ENCODE results near the gene GATAD2B. TPM values are rescaled to one million over a fixed set of nuclear protein-coding genes. Genes with fewer than 3 reads are reported as not detected.
"Not testable (repeated sequence)": the region's sequence is repeated elsewhere in the genome, so short reads cannot be mapped to it uniquely, and the experiment has no call there.

Gene GATAD2B
- total RNA-seq, 1 experiment from 2014 or later: 9.5 TPM

DNA sequence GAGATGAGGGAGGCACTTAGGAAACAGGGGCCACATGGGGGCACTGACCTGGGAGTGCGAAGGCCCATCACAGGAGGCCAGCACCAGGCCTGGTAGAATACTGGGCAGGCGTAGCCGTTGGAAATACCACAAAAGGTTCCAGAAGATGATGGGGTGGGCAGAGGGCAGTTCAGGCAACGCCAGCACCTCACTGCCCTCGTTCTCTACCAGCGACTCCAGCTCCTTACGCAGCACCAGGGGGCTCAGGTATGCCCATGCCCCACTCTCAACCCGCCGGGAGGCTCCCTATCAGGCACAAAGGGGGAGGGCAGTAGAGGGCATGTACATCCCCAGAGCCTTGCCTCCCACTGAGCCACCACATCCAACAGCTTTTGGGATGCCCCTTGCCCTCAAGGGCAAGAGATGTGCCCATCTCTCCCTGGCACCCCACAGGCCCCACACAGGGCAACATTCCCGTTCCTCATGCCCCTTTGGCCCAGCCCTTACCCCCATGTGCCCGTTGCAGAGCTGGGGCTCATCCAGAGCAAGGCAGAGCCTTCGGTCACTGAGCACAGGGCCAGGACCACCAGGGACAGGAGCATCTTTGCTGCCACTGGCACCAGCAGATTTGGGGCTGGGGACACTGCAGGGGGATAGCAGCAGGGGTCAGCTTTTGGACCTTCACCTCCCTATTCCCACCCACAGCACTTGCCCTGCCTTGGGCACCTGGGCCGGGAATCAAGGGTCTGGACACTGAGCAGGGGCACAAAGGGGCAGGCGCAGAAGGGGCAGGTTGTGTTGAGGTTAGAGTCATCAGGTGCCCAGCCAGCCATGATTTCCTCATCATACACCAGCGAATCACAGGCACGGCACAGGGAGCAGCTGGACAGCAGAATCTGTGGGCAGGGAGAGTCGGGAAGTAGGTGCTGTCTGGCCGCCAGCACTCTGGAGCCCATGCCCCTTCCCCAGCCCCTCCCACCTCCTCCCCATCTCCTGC is 9.7 kb upstream of the GATAD2B start:
- DNase-seq (ENCODE audit: low read depth): no peak

DNA sequence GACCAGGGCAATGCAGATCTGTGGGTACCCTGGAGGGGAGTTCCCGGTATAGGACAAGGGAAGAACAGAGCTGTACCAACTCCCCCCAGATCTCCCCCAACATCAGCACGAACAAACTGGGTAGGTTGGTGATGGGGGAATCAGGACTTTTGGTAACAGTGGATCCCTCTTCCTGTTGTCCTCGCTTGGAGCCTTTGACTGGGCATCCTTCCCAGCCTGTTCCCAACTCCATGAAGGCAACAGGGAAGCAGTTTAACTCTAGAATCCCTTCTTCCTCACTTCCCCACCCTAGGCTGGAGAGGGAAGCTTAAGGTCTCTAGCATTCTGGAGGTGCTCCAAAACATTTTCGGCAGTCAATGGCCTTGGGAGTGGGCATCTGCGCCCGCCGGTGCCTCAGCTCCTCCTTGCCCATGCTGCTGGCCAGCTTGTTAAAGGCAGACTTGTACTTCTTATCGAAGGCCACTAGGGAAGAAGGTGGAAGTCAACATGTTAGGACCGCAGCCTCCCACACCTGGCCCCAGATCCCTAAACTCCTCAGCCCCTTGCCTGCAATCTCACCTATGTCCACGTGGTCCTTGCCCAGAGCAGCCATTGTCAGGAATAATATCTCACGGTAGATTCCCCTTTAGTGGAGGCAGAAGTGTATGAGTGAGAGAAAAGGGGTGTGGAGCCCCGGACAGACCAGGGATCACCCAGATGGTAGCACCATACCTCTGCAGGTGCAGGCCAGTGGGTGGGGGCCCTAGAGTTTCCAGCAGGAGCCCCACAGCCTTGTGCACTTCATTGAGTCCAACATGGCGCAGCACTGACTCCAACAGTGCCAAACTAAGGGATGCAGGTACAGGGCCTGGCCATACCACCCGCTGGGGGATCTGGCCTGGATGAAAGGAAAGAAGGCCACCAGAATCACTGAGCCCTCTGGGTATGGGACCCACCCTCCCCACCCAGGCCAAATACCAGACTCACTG is 7.5 kb upstream of the GATAD2B start:
- DNase-seq (ENCODE audit: low read depth): no peak

- DNase-seq (ENCODE audit: low read depth): no peak
Observed at GRCh38 chr1:153929426-153929825, 6.7 kb upstream of the GATAD2B start.

DNA sequence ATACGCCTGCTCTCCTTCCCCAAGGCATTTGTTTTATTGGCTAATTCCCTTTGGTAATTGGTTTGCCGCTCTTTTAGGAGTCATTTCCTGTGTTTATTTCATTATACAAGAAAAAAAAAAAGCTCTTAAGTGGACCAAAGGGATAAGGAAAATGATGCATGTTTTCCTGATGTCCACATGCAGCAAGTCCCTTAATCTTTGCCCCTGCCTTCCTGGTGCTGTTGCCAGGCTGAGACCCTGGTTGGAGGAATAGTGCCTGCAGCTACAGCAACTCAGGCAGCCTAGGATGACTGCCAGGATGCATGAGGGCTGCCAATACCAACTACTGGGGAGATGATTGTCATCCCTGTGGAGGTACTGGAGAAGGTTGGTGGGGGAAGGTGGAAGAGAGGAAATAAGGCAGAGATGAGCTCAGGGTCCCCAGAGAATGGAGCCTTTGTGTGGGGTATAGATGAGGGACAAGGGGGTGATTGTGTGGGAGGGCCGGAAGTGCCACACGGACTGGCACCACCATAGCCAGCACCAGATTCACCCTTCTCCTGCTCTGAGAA is 6.1 kb upstream of the GATAD2B start:
- peak; percentile 45 for DNase-seq (ENCODE audit: low read depth)

- no peak for DNase-seq (ENCODE audit: low read depth)
Observed at GRCh38 chr1:153928245-153928644, 5.5 kb upstream of the GATAD2B start.

DNA sequence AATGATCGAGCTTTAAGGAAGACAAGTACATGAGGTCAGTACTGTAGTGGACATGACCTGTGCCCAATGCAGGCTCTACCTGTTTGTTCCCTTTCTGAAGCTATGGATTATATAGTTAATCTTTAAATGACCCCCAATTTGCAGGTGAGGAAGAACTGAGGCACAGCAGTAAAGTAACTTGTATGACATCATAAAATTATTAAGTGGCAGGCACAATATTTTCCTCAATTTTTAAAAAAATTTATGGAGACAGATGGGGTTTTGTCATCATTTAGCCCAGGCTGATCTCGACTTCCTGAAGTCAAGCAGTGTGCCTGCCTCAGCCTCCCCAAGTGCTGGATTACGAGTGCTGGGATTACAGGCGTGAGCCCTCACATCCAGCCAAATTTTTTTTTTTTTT is 3.6 kb upstream of the GATAD2B start:
- DNase-seq (ENCODE audit: low read depth): no peak

DNA sequence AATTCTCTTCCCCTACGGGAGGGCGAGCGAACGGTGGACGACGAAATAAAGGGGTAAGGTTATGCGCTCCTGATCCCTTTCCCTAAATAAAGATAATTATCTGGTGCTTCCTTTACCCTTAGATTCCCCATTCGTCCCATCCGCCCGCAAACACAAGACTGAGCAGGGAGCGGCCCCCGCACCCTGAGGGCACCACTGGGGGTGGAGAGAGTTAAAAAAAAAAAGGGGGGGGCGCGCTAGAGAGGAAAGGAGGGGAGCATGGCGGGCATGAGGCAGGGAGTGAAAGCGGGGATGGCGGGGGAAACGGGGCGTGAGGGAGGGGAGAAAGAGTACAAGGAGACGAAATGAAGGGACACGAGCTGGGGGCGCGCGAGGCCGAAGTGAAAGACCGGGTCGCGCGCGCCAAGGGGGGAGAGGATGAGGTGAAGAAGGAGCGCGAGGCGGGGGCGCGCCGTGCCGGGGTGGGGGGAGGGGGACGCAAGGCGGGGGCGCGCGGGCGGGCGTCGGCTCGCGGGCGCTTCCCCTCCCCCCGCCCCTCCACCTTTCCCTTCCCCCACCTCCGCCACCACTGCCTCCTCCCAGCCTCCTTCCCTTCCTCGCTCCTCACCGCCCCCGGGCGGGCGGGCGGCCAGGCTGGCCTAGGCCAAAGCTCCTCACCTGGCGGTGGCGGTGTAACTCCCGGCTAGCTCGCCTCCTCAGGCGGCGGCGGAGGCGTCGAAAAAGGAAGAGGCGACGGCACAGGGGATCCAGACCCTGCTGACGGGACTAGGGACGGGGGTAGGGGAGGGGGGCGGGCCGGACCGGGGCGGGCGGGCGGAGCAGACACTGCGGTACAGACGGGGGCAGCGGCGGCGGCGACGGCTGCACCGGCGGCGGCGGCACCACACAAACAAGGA is 448 bp downstream of the GATAD2B start:
- DNase-seq (ENCODE audit: low read depth): no peak

- DNase-seq (ENCODE audit: low read depth): no peak
Observed at GRCh38 chr1:153921803-153922075, 1.0 kb downstream of the GATAD2B start.

DNA sequence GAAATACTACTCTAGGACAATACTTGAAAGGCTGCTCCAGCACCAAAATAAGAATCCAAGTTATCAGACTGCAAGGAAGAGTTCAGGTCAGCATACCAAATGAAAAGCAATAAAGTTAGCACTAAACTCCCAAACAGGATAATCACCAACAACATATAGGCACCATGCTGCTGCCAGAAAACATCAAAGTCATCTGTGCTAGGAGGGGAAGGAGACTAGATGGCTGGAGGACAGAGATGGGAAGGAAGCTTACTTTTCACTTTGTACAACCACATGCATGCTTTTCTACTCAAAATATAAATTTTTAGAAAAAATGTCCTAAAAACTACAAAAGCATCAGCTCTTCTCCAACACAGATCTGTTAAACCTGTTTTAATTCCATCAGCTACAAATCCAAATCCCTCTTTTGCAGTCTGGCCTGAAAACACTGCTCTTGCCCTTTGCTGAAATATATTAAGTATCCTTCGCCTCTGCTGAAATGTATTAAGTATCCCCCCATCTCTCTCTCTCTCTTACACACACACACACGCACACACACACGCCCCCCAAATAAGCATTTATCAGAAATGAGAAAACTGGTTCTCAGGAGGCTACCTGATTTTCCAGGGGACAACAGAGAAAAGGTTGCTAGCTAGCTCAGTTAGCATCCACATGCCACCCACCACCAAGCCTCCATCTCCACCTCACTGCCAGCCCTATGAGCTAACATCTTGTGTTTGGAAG is 1.5 kb downstream of the GATAD2B start:
- no peak for DNase-seq (ENCODE audit: low read depth)

DNA sequence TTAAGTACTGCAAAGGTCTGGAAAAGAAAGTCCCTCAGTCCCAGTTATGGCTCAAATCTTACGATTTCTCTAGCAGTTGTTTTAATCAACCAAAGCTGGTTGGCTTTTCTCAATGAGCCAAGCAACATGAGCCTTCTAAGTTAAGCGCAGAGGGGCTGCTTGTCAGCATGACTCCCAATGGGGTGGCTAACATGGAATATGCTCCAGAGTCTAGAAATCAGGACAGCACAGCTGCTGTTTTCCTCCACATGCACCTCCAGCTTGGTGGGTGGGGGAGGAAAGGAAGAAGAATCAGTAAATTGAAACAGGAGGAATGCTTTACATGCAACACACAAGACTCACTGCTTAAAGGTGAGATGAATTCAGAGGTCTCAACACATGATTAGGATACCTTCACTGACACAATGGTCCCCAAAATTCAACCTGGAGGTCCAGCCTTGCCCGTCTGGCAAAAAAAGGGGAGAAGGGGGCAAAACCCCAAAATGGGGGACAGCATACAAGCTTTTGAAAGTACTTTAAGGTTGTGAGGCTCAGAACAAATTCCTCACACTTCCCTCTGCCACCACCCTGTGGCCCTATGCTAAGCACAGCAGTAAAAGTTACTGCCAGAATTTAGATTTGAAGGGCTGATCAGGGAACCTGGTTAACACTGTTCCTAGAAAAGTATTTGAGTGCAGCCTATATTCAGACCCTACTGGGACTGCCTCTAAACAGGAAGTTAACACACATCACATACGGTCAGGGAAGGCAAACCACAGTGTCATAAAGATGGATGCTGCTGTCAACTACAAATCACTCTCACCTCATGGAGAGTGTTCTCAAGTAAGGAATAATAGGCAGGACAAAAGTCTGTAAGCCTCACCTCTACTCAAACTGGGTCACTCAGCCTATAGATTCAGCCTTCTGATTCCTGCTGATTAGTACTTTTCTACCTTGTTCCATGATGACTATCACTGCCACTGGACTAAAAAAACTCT is 2.6 kb downstream of the GATAD2B start:
- DNase-seq (ENCODE audit: low read depth): peak; percentile 8

DNA sequence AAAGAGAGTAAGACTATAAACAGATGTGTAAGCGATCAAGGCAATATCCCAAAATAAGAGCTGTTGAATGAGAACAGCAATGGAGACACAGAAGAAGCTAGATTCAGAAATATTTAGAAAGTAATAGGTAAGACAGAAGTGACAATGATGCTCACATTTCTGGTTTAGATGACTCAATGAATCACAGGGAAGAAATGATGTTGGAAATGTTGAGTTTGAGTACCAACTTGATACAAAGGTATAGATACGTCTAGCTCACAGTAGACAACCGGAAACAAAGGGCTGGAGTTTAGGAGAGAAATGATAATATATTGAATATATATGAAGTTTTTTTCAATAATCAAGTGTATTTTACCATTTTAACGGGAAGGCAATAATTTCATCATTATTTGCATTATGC is 6.5 kb downstream of the GATAD2B start:
- no peak for DNase-seq (ENCODE audit: low read depth)

- DNase-seq (ENCODE audit: low read depth): no peak
Observed at GRCh38 chr1:153912349-153912748, 10.4 kb downstream of the GATAD2B start.

DNA sequence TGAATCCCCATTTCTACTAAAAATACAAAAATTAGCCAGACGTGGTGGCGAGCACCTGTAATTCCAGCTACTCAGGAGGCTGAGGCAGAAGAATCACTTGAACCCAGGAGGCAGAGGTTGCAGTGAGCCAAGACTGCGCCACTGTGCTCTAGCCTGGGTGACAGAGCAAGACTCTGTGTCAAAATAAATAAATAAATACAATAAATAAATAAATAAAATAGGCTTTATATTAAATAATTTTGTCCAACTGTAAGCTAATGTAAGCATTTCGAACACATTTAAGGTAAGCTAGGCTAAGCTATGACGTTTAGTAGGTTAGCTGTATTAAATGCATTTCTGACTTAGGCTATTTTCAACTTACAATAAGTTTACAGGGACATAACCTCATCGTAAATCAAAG is 12.2 kb downstream of the GATAD2B start:
- not testable (repeated sequence) for DNase-seq (ENCODE audit: low read depth)

DNA sequence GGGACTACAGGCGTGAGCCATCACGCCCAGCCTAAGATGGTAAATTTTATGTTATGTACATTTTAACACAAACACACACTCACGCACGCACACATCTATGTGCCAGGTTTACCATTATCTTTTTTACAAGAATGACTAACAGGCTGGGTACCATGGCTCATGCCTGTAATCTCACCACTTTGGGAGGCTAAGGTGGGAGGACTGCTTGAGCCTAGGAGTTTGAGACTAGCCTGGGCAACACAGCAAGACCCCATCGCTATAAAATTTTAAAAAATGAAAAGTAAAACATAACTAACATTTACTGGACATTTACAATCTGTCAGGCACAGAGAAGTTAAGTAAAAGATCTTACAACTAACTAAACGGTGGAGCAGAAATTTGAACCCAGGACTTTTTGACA is 14.7 kb downstream of the GATAD2B start:
- no peak for DNase-seq (ENCODE audit: low read depth)

- no peak for DNase-seq (ENCODE audit: low read depth)
Observed at GRCh38 chr1:153907134-153907533, 15.6 kb downstream of the GATAD2B start.

- no peak for DNase-seq (ENCODE audit: low read depth)
Observed at GRCh38 chr1:153906396-153906795, 16.4 kb downstream of the GATAD2B start.

- not testable (repeated sequence) for DNase-seq (ENCODE audit: low read depth)
Observed at GRCh38 chr1:153905908-153906307, 16.9 kb downstream of the GATAD2B start.

GRCh38 chr1:153903841-153904455 is 18.8 kb downstream of the GATAD2B start:
- no peak for DNase-seq (ENCODE audit: low read depth)

- no peak for DNase-seq (ENCODE audit: low read depth)
Observed at GRCh38 chr1:153899509-153899908, 23.3 kb downstream of the GATAD2B start.

Data from HT1080 (cell line).